Measurements from ENCODE around the gene SOX6.

SOX6 gene

GRCh38 chr11:16043617-16044016 lies 312.7 kb downstream of the SOX6 start:
- Mint-ChIP-seq H3K4me1 (no peaks in the 10 kb centered on the region), H3K36me3 (ENCODE audit: low read depth) (peaks cover 19% of the 10 kb centered on the region), H3K9me3 (no peaks in the 10 kb centered on the region), H3K27me3 (ENCODE audit: low read depth) (no peaks in the 10 kb centered on the region), H3K4me3 (no peak overlapping the region), H3K27ac (no peak overlapping the region)
- no peak for TF ChIP-seq CTCF (IDR thresholded peaks at IDR 0.05; ENCODE audit: unreplicated experiment in 3 of 3)

- Mint-ChIP-seq H3K27me3 (ENCODE audit: low read depth) (no peaks in the 10 kb centered on the region), H3K27ac (no peak overlapping the region), H3K9me3 (no peaks in the 10 kb centered on the region), H3K36me3 (ENCODE audit: low read depth) (peaks cover 21% of the 10 kb centered on the region), H3K4me1 (no peaks in the 10 kb centered on the region), H3K4me3 (no peak overlapping the region)
- no peak for TF ChIP-seq CTCF (IDR thresholded peaks at IDR 0.05; ENCODE audit: unreplicated experiment in 3 of 3)
Measured at GRCh38 chr11:16041207-16041606, 315.1 kb downstream of the SOX6 start.

- H3K9me3 Mint-ChIP-seq: no peaks in the 10 kb centered on the region
- peaks cover 11% of the 10 kb centered on the region for H3K36me3 Mint-ChIP-seq (ENCODE audit: low read depth)
- H3K4me1 Mint-ChIP-seq: no peaks in the 10 kb centered on the region
- no peak for TF ChIP-seq CTCF (IDR thresholded peaks at IDR 0.05; ENCODE audit: unreplicated experiment in 3 of 3)
- H3K4me3 Mint-ChIP-seq: no peak overlapping the region
- H3K27ac Mint-ChIP-seq: no peak overlapping the region
- no peaks in the 10 kb centered on the region for H3K27me3 Mint-ChIP-seq (ENCODE audit: low read depth)
Measured at GRCh38 chr11:16040151-16040550, 316.2 kb downstream of the SOX6 start.

- no peak overlapping the region for H3K4me3 Mint-ChIP-seq
- H3K4me1 Mint-ChIP-seq: no peaks in the 10 kb centered on the region
- no peak overlapping the region for H3K27ac Mint-ChIP-seq
- H3K27me3 Mint-ChIP-seq (ENCODE audit: low read depth): no peaks in the 10 kb centered on the region
- TF ChIP-seq CTCF (IDR thresholded peaks at IDR 0.05; ENCODE audit: unreplicated experiment in 3 of 3): no peak
- H3K36me3 Mint-ChIP-seq (ENCODE audit: low read depth): peaks cover 3% of the 10 kb centered on the region
- no peaks in the 10 kb centered on the region for H3K9me3 Mint-ChIP-seq
Measured at GRCh38 chr11:16037179-16037578, 319.2 kb downstream of the SOX6 start.

GRCh38 chr11:16036218-16036617 lies 320.1 kb downstream of the SOX6 start:
- Mint-ChIP-seq H3K9me3 (no peaks in the 10 kb centered on the region), H3K27me3 (ENCODE audit: low read depth) (no peaks in the 10 kb centered on the region), H3K4me3 (no peak overlapping the region), H3K27ac (no peak overlapping the region), H3K36me3 (ENCODE audit: low read depth) (peaks cover 3% of the 10 kb centered on the region), H3K4me1 (no peaks in the 10 kb centered on the region)
- no peak for TF ChIP-seq CTCF (IDR thresholded peaks at IDR 0.05; ENCODE audit: unreplicated experiment in 3 of 3)

- Mint-ChIP-seq H3K27me3 (ENCODE audit: low read depth) (no peaks in the 10 kb centered on the region), H3K27ac (no peak overlapping the region), H3K36me3 (ENCODE audit: low read depth) (peaks cover 3% of the 10 kb centered on the region), H3K4me3 (no peak overlapping the region), H3K4me1 (no peaks in the 10 kb centered on the region), H3K9me3 (no peaks in the 10 kb centered on the region)
- no peak for TF ChIP-seq CTCF (IDR thresholded peaks at IDR 0.05; ENCODE audit: unreplicated experiment in 3 of 3)
Measured at GRCh38 chr11:16034074-16034473, 322.3 kb downstream of the SOX6 start.
